Thoracic aorta endothelial cell (primary cell): ENCODE measurements around the gene ATP5F1E. TPM values are rescaled to one million over a fixed set of nuclear protein-coding genes. Genes with fewer than 3 reads are reported as not detected.

Experiments
- total RNA-seq: library from RNA; depleted of rRNA; stranded (reverse); fragments of >200 nt; gene quantifications from 2 replicates; pipeline ENCODE4 v1.2.3, GENCODE V29; 2012

Gene ATP5F1E
- total RNA-seq: 20.2 and 32.3 TPM in 2 replicates

DNA sequence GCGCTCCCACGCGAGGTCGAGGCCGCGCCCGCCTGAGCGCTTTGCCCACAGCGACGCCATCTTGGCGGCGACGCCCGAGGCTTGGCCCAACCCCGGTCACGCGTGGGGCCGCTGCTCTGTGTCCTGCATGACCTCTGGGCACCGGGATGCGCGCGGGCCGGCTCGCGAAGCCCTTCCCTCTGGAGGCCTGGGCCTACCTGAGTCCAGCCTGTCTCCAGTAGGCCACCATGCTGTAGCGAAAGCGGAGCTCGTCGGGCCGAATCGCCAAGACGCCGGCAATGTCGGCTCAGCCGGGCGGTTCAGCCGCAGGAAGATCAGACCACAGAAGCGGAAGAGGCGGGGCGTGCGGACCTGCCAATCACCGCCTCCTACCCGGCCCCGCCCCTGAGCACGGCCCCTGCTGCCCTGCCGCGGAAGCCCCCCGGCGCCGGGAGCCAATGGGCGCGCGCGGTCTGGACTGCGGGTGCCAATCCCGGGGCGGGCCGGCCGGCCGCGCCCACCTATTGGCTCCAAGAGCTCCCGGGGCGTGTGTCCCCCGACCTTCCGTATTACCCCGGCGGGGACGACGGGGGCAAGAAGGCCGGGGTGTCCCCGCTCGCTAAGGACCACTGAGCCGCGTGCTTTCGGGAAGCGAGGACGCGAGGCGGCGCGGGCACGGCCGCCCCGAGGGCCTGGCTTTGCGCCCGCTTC lies at the start of gene ATP5F1E:
ATP5F1E (minus strand) TSS at position 313 of the 690 bp plus-strand sequence; CDS start at position 229, 84 bp downstream.

GRCh38 chr20:59042151-59042795 lies 10.1 kb upstream of the ATP5F1E start, which contains the start of gene PRELID3B:
TSS of gene PRELID3B (minus strand) at chr20:59042786. CDS start at chr20:59042730, 56 bp downstream.

GRCh38 chr20:59019217-59019616 lies 12.9 kb downstream of the ATP5F1E start, which contains the start of gene TUBB1:
TSS of gene TUBB1 (plus strand) at chr20:59019429. CDS start at chr20:59019523, 94 bp downstream.

DNA sequence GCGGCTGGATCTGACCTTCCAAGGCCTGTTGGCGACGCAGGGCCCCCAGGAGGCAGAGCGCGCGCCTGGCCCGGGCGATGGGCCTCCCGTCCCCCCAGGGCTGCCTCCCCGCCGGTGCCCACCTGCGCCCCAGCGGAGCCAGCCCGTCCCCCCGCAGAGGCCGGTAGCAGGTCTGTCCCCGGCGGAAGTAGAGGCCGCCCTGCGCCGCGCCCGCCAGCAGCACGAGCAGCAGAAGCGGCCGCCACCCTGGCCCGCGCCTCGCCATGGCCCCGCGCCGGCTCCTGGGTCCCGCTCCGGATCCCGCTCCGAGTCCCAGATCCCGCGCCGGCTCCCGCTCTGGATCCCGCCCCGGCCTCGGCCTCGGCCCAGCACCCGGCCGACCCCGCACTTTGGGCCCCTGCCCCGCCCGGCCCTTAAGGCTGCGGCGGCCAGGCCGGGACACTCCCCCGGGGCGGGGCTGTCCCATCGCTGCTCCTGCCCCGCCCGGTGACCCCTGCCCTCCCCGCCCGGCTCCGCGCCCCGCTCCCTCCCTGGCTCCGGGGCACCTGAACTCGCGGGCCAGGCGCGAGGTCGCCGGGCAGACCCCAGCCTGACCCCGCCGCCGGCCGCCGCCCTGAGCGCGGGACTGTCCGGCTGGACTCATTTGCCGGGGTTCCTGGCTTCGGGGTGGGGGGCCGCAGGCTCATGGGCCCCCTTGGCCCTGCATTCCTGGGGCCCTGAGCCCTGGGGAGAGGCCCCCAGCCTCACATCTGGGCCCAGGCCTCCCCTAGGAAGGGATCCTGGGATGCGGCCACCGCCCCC lies 25.1 kb downstream of the ATP5F1E start, which contains the start of gene CTSZ:
CTSZ (minus strand) TSS at position 391 of the 801 bp plus-strand sequence; CDS start at position 265, 126 bp downstream.

DNA sequence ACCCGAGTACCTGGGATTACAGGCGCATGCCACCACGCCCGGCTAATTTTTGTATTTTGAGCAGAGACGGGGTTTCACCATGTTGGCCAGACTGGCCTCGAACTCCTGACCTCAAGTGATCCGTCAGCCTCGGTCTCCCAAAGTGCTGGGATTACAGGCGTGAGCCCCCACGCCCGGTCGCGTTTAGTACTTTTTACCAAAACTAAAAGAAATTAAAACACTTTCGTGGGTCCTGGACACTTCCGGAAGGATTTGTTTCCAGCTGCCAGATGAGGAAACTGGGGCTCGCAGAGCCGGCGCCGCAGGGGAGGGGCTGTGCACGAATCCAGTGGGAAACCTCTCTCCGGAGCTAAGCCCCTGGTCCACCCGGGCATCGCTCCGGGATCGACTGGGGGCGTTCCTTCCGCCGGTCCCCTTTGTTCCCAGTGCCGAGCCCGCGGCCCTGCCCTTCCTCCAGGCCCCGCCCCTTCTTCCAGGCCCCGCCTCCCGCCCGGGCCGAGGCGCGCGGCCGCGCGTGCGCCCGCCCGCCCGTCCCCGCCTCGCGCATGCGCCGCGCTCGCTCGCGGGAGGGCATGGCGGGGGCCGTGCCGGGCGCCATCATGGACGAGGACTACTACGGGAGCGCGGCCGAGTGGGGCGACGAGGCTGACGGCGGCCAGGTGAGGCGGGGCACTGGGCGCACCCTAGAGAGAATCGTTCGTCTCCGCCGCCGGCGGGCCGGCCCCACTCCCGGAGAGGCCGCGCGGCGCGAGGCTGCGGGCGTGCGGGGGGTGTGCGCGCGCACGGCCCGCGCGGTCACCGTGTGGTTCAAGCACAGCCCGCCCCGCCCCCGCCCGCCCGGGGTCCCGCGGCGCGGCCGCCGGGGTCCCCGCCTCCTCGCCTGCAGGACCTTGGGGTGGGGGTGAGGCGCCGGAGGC lies 51.2 kb downstream of the ATP5F1E start, which contains the start of gene NELFCD:
NELFCD (plus strand) TSS at position 546 of the 917 bp plus-strand sequence; CDS start at position 600, 54 bp downstream.

Other genes starting within 250 kb of the ATP5F1E start
- 0.57 and 0.66 TPM in 2 replicates for gene GNAS-AS1, start 181.4 kb downstream of the ATP5F1E start, total RNA-seq
- 454 and 494 TPM in 2 replicates for gene GNAS, start 179.6 kb downstream of the ATP5F1E start, total RNA-seq
- gene NELFCD, start 51.1 kb downstream of the ATP5F1E start, total RNA-seq: 63.0 and 69.4 TPM in 2 replicates
- gene CTSZ, start 25.1 kb downstream of the ATP5F1E start, total RNA-seq: 136 and 143 TPM in 2 replicates
- not detected in 2 replicates for gene TUBB1, start 12.9 kb downstream of the ATP5F1E start, total RNA-seq
- 78.5 and 86.7 TPM in 2 replicates for gene PRELID3B, start 10.5 kb upstream of the ATP5F1E start, total RNA-seq
- not detected in 2 replicates for gene ZNF831, start 131.5 kb upstream of the ATP5F1E start, total RNA-seq